Vagina (tissue), 2 donors: ENCODE data around the gene ASCC2. TPM values are rescaled to one million over a fixed set of nuclear protein-coding genes. Genes with fewer than 3 reads are reported as not detected.

ENCODE experiments used
- DNase-seq, 2 donors: peaks; one replicate each; pipeline ENCODE4 v3.0.0-alpha.2; 2017; ENCODE audit errors: extremely low spot score in 2 of 2
- H3K27ac ChIP-seq: fragments of 200-600 bp; sonication (generic); one replicate; pipeline ENCODE4 v1.5.1; 2019
- H3K27me3 ChIP-seq: fragments of 200-600 bp; sonication (generic); one replicate; pipeline ENCODE4 v1.5.1; 2019
- H3K36me3 ChIP-seq, 2 donors: fragments of 200-600 bp; sonication (generic); one replicate each; pipeline ENCODE4 v1.5.1; 2017 to 2019
- H3K4me1 ChIP-seq: fragments of 200-600 bp; sonication (generic); one replicate; pipeline ENCODE4 v1.5.1; 2019
- H3K4me3 ChIP-seq, 2 donors: fragments of 200-600 bp; sonication (generic); 1 replicate in 1 of 2; 2 replicates in 1 of 2; pipeline ENCODE4 v1.5.1; 2016 to 2019
- H3K9me3 ChIP-seq: fragments of 200-600 bp; sonication (generic); one replicate; pipeline ENCODE4 v1.5.1; 2019
- POLR2A ChIP-seq, 2 donors: fragments of 450-650 bp; IDR thresholded peaks; one replicate each; pipeline ENCODE4 v1.6.1; 2017; ENCODE audit warnings: antibody characterized with exemption in 2 of 2, mild to moderate bottlenecking in 2 of 2, moderate library complexity in 2 of 2
- POLR2AphosphoS5 ChIP-seq, 2 donors: sonication (generic); formaldehyde crosslinking; IDR thresholded peaks; one replicate each; pipeline ENCODE4 v1.9.0; 2017; ENCODE audit warnings: antibody characterized with exemption in 2 of 2, mild to moderate bottlenecking in 2 of 2, low read depth in 1 of 2; ENCODE audit not compliant: insufficient read depth in 1 of 2
- intact Hi-C: fragments of 100-400 bp; cut with DNase I; formaldehyde crosslinking; loops from one replicate; pipeline ENCODE4 v1.15.1; 2023
- total RNA-seq: library from RNA; depleted of rRNA; stranded (reverse); fragments of >200 nt; gene quantifications from one replicate; pipeline ENCODE4 v1.2.3, GENCODE V29; 2016
- TF ChIP-seq, protein P1 (sequence below), 3 experiments: fragments of 450-650 bp in 2 of 3; fragments of 200-600 bp in 1 of 3; sonication (generic) in 1 of 3; IDR thresholded peaks; one replicate each; pipeline ENCODE4 v1.5.1; 2017 to 2019; ENCODE audit warnings: antibody characterized with exemption in 3 of 3, mild to moderate bottlenecking in 2 of 3, moderate library complexity in 2 of 3

ASCC2 gene
- total RNA-seq, 1 donor from 2014 or later: 62.6 TPM

DNA sequence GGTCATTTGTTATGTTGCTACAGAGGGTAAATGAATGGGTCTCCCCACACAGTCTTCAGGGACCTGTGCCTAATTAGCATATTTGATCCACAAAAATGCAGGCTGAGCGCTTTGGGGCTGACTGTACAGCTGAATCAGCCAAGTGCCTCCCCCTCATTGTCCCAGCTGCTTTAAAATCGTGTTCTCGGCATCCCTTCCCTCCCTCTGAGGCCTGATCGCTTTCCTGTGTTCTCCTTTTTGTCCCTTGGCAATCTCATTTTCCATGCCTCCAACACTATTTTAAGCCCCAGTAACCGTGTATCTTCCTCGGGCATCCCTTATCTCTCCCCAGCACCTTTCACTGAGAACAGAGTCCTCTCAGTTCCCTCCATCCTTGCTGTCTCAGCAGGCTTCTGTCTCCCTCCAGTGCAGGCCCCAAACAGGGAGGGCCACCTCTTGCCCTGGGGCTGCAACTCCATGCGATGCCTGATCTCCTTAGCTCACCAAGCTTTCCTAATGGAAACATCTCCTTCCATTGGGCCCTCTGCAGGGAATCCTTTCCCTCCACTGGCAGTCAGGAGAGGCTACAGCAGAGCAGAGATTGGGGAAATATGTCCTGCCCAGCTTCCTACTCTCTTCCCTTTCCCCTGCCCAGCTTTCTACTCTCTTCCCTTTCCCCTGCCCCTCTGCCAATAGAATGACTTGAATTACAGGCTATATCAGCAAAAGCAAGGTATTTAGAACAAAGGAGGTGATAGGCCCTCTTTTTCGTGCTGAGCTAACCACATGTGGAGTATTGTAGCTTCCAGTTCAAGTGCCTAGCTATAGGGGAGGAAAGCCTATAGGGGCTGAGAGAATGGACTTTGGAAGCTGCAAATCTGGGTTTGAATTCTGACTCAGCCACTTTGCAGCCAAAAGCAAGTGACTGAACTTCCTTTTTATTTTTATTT lies 57.1 kb downstream of the ASCC2 start:
- H3K27ac ChIP-seq: peak overlapping the region; percentile 31
- DNase-seq: no peak
- H3K4me3 ChIP-seq: no peak overlapping the region
- no peak for TF ChIP-seq POLR2A (IDR thresholded peaks at IDR 0.05)
- TF ChIP-seq POLR2AphosphoS5 (IDR thresholded peaks at IDR 0.05; ENCODE audit: insufficient read depth in 1 of 2, low read depth in 1 of 2): no peak
- TF ChIP-seq, protein P1, sequence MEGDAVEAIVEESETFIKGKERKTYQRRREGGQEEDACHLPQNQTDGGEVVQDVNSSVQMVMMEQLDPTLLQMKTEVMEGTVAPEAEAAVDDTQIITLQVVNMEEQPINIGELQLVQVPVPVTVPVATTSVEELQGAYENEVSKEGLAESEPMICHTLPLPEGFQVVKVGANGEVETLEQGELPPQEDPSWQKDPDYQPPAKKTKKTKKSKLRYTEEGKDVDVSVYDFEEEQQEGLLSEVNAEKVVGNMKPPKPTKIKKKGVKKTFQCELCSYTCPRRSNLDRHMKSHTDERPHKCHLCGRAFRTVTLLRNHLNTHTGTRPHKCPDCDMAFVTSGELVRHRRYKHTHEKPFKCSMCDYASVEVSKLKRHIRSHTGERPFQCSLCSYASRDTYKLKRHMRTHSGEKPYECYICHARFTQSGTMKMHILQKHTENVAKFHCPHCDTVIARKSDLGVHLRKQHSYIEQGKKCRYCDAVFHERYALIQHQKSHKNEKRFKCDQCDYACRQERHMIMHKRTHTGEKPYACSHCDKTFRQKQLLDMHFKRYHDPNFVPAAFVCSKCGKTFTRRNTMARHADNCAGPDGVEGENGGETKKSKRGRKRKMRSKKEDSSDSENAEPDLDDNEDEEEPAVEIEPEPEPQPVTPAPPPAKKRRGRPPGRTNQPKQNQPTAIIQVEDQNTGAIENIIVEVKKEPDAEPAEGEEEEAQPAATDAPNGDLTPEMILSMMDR (IDR thresholded peaks at IDR 0.05): no peak
- no peaks in the 10 kb centered on the region for H3K27me3 ChIP-seq
- H3K9me3 ChIP-seq: no peaks in the 10 kb centered on the region
- no peaks in the 10 kb centered on the region for H3K36me3 ChIP-seq
- intact Hi-C loops: no loop called here
- peaks cover 38% of the 10 kb centered on the region for H3K4me1 ChIP-seq

DNA sequence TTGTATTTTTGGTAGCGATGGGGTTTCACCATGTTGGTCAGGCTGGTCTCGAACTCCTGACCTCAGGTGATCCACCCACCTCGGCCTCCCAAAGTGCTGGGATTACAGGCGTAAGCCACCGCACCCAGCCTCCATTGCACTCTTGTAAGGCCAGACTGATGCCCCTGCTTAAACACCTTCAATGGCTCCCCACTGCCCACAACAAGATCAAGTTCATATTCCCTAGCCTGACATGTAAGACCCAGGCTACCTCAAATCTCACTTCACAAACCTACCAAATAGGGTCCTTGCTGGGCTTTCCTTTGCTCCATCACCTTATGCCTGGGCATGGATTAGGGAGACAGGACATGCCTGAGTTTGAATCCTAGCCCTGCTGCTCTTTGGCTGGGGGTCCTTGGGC lies 57.9 kb downstream of the ASCC2 start:
- H3K27ac ChIP-seq: no peak overlapping the region

DNA sequence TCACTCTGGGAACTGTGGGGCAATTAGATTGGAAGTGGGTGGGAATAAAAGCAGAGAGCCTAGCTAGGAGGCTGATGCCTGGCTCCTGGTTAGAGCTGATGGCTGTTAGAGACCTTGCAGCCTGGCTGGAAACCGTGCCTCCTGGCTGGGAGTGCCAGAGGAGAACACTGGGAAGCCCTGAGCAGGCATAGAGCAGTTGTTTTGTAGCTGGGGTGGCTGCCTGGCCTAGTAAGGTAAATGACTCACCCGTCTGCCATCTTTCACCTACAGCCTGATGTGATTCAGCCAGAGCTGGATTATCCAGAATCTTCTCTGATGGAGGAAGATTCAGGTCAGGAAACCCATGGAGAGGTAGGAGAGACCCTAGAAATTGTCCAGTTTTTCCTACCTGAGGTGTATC lies 64.8 kb downstream of the ASCC2 start:
- Histone ChIP-seq H3K4me3 (no peak overlapping the region), H3K9me3 (no peaks in the 10 kb centered on the region), H3K27me3 (no peaks in the 10 kb centered on the region), H3K4me1 (peaks cover 15% of the 10 kb centered on the region), H3K27ac (no peak overlapping the region), H3K36me3 (peaks cover 5 to 22% of the 10 kb centered on the region in 2 donors)
- DNase-seq: no peak
- TF ChIP-seq POLR2A (IDR thresholded peaks at IDR 0.05): no peak
- TF ChIP-seq, protein P1 (IDR thresholded peaks at IDR 0.05): no peak
- TF ChIP-seq POLR2AphosphoS5 (IDR thresholded peaks at IDR 0.05; ENCODE audit: insufficient read depth in 1 of 2, low read depth in 1 of 2): peak in 1 of 2 donors; percentile 44
- intact Hi-C loops: no loop called here

More for the DNA sequence above, 57.9 kb downstream of the ASCC2 start:
- intact Hi-C loops: no loop called here
- peaks cover 36% of the 10 kb centered on the region for H3K4me1 ChIP-seq
- H3K36me3 ChIP-seq: no peaks in the 10 kb centered on the region
- H3K9me3 ChIP-seq: no peaks in the 10 kb centered on the region
- DNase-seq: no peak
- H3K4me3 ChIP-seq: no peak overlapping the region
- TF ChIP-seq POLR2A (IDR thresholded peaks at IDR 0.05): no peak
- TF ChIP-seq, protein P1 (IDR thresholded peaks at IDR 0.05): no peak
- TF ChIP-seq POLR2AphosphoS5 (IDR thresholded peaks at IDR 0.05; ENCODE audit: insufficient read depth in 1 of 2, low read depth in 1 of 2): no peak
- H3K27me3 ChIP-seq: no peaks in the 10 kb centered on the region

DNA sequence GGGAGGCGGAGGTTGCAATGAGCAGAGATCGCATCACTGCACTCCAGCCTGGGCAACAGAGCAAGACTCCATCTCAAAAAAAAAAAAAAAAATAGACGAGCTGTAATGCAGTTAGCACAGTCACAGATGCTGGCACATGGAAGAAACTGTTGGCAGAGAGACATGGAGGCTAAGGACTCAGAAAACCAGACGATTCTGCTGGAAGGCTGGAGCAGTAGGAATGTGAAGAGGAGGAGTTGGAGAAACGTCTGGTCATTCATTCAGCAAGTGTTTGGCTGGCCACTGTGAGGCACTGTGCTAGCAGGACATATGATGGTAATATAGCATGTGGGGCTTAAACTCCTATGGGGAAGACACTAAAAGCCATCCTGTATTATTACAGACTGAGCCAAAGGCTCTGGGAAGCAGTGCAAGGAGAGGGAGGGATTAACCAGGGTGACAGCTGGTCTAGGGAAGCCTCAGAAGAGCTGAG lies 65.9 kb downstream of the ASCC2 start:
- Histone ChIP-seq H3K27me3 (no peaks in the 10 kb centered on the region), H3K36me3 (peaks cover 5 to 22% of the 10 kb centered on the region in 2 donors), H3K4me3 (no peak overlapping the region), H3K9me3 (no peaks in the 10 kb centered on the region), H3K27ac (no peak overlapping the region), H3K4me1 (peaks cover 22% of the 10 kb centered on the region)
- no peak for DNase-seq
- TF ChIP-seq POLR2AphosphoS5 (IDR thresholded peaks at IDR 0.05; ENCODE audit: insufficient read depth in 1 of 2, low read depth in 1 of 2): no peak
- TF ChIP-seq POLR2A (IDR thresholded peaks at IDR 0.05): no peak
- TF ChIP-seq, protein P1 (IDR thresholded peaks at IDR 0.05): no peak
- intact Hi-C loops: no loop called here
